Measurements from ENCODE around the gene PIGC. TPM values are rescaled to one million over a fixed set of nuclear protein-coding genes. Genes with fewer than 3 reads are reported as not detected.

PIGC gene
- total RNA-seq, 1 experiment from 2014 or later: 17.5 TPM

DNA sequence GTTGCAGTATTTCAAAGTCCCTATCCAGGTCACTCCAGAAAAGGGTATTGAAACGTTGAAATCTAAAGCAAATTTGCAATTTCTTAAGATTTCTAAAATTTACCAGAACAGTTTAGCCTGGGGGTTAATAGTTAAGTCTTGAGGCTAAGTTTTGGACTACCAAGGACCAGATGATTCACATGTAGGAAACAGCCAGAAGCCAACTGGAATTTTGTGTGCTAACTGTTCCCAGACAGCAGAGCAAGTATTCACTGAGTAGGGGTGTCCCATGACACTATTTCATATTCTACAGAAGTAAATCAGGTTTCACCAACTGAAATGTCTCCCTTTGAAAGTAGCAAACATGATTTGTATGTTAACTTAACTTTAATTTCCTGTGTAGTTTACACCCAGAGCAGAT, 34.9 kb downstream of the PIGC start:
- no peak overlapping the region for H4K8ac ChIP-seq (replicated peaks; ENCODE audit: insufficient read length, low read depth, low read length)
- H3K36me3 Mint-ChIP-seq (ENCODE audit: insufficient read depth in 1 of 3, low read depth in 3 of 3): no peaks in the 10 kb centered on the region
- no peaks in the 10 kb centered on the region for H3K23me2 ChIP-seq (ENCODE audit: insufficient read length, low read depth, low read length, poor library complexity, severe bottlenecking)
- no CpG with 5 or more reads among the region's 1 CpG for WGBS (ENCODE audit: extremely low coverage, insufficient read length, low lambda C conversion rate)
- no peak for DNase-seq
- no peak overlapping the region for H2BK15ac ChIP-seq (ENCODE audit: low read depth, low read length)
- H2BK5ac ChIP-seq (ENCODE audit: insufficient read length, low read length): no peak overlapping the region
- no peaks in the 10 kb centered on the region for H3K79me1 ChIP-seq (ENCODE audit: insufficient read depth, low read depth, low read length, poor library complexity, severe bottlenecking)
- no peak overlapping the region for H2AFZ ChIP-seq (ENCODE audit: low read length)
- no peak overlapping the region for H3K23ac ChIP-seq (ENCODE audit: insufficient read length, low read depth, low read length)
- H3K79me2 ChIP-seq (ENCODE audit: insufficient read depth, low read length): no peaks in the 10 kb centered on the region
- H3K4me2 ChIP-seq (ENCODE audit: insufficient read depth, insufficient read length, low read length): no peak overlapping the region
- no peaks in the 10 kb centered on the region for H3K4me1 ChIP-seq (ENCODE audit: insufficient read depth, low read length)
- no peak overlapping the region for H3K56ac ChIP-seq (ENCODE audit: insufficient read length, low read depth, low read length)
- H3K27me3 Mint-ChIP-seq (ENCODE audit: low read depth): no peaks in the 10 kb centered on the region
- no peak overlapping the region for H4K91ac ChIP-seq (ENCODE audit: insufficient read length, low read depth, low read length)
- no peaks in the 10 kb centered on the region for H4K20me1 ChIP-seq (ENCODE audit: control insufficient read depth, insufficient read depth, insufficient read length)
- no peak overlapping the region for H3K9ac ChIP-seq (ENCODE audit: extremely low read depth, insufficient read length, low read length)
- H3K27me3 ChIP-seq (ENCODE audit: insufficient read depth, low read length): no peaks in the 10 kb centered on the region
- no peak overlapping the region for H3K27ac Mint-ChIP-seq
- TF ChIP-seq, protein P1, sequence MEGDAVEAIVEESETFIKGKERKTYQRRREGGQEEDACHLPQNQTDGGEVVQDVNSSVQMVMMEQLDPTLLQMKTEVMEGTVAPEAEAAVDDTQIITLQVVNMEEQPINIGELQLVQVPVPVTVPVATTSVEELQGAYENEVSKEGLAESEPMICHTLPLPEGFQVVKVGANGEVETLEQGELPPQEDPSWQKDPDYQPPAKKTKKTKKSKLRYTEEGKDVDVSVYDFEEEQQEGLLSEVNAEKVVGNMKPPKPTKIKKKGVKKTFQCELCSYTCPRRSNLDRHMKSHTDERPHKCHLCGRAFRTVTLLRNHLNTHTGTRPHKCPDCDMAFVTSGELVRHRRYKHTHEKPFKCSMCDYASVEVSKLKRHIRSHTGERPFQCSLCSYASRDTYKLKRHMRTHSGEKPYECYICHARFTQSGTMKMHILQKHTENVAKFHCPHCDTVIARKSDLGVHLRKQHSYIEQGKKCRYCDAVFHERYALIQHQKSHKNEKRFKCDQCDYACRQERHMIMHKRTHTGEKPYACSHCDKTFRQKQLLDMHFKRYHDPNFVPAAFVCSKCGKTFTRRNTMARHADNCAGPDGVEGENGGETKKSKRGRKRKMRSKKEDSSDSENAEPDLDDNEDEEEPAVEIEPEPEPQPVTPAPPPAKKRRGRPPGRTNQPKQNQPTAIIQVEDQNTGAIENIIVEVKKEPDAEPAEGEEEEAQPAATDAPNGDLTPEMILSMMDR (conservative IDR thresholded peaks at IDR 0.05): no peak
- H2BK20ac ChIP-seq (ENCODE audit: low read depth, low read length, poor library complexity, severe bottlenecking): no peak overlapping the region
- H3K4ac ChIP-seq (ENCODE audit: low read depth, low read length): no peak overlapping the region
- no peak overlapping the region for H3T11ph ChIP-seq (ENCODE audit: low read length)
- no peak overlapping the region for H3K27ac ChIP-seq (ENCODE audit: insufficient read length, low read depth, low read length)
- H2BK120ac ChIP-seq (ENCODE audit: low read depth, low read length, poor library complexity, severe bottlenecking): no peak overlapping the region
- H2BK12ac ChIP-seq (ENCODE audit: insufficient read length, low read depth, low read length): no peak overlapping the region
- H3K9me3 ChIP-seq (ENCODE audit: control insufficient read depth, low read depth, low read length): no peaks in the 10 kb centered on the region
- H3K4me3 Mint-ChIP-seq: no peak overlapping the region
- peaks cover 0 to 2% of the 10 kb centered on the region in 2 experiments; a peak in 2 of 4 replicates for H3K4me1 Mint-ChIP-seq
- no peak overlapping the region for H3K18ac ChIP-seq (ENCODE audit: insufficient read length, low read depth, low read length)
- H3K14ac ChIP-seq (ENCODE audit: insufficient read depth, low read length): no peak overlapping the region
- H2AK5ac ChIP-seq (ENCODE audit: insufficient read length, low read length): no peak overlapping the region
- no peak overlapping the region for H4K5ac ChIP-seq (ENCODE audit: insufficient read length, low read depth, low read length)
- H3K9me3 Mint-ChIP-seq: no peaks in the 10 kb centered on the region

Measured in H9 (cell line).